Activated naive CD4-positive, alpha-beta T cell treated with anti-CD3 and anti-CD28 coated beads for 36 hours (primary cell): Measurements from ENCODE around the gene CYTH2. TPM values are rescaled to one million over a fixed set of nuclear protein-coding genes. Genes with fewer than 3 reads are reported as not detected.

Experiments
- CTCF ChIA-PET: fragments of 350-600 bp; sonication (Branson Sonifier 250); formaldehyde crosslinking; loops from one replicate; lab custom pipeline; 2021; ENCODE audit warnings: antibody characterized with exemption; lab: Charles Lee
- DNase-seq: peaks from one replicate; pipeline ENCODE4 v3.0.0-alpha.2; 2020
- H3K27ac Mint-ChIP-seq: one replicate; pipeline ENCODE4 v1.8.0; 2021; ENCODE audit warnings: mild to moderate bottlenecking, mixed read lengths
- H3K27me3 Mint-ChIP-seq: one replicate; pipeline ENCODE4 v1.8.0; 2021; ENCODE audit warnings: low read depth, mixed read lengths
- H3K36me3 Mint-ChIP-seq: one replicate; pipeline ENCODE4 v1.8.0; 2021; ENCODE audit warnings: low read depth, mixed read lengths
- H3K4me1 Mint-ChIP-seq: one replicate; pipeline ENCODE4 v1.8.0; 2021; ENCODE audit warnings: low read depth, mixed read lengths
- H3K4me3 Mint-ChIP-seq: one replicate; pipeline ENCODE4 v1.8.0; 2021; ENCODE audit warnings: mild to moderate bottlenecking, moderate library complexity, mixed read lengths
- H3K9me3 Mint-ChIP-seq: one replicate; pipeline ENCODE4 v1.8.0; 2021; ENCODE audit warnings: mixed read lengths
- intact Hi-C: fragments of 100-400 bp; cut with micrococcal nuclease; formaldehyde crosslinking; loops from one replicate; pipeline ENCODE4 v1.15.1; 2023
- total RNA-seq, 2 experiments: library from RNA; stranded (reverse); gene quantifications; one replicate each; pipeline ENCODE4 v1.2.3, GENCODE V29; 2021

Gene CYTH2
- total RNA-seq, 2 experiments from 2014 or later, result 36.7 to 38.0 TPM

DNA sequence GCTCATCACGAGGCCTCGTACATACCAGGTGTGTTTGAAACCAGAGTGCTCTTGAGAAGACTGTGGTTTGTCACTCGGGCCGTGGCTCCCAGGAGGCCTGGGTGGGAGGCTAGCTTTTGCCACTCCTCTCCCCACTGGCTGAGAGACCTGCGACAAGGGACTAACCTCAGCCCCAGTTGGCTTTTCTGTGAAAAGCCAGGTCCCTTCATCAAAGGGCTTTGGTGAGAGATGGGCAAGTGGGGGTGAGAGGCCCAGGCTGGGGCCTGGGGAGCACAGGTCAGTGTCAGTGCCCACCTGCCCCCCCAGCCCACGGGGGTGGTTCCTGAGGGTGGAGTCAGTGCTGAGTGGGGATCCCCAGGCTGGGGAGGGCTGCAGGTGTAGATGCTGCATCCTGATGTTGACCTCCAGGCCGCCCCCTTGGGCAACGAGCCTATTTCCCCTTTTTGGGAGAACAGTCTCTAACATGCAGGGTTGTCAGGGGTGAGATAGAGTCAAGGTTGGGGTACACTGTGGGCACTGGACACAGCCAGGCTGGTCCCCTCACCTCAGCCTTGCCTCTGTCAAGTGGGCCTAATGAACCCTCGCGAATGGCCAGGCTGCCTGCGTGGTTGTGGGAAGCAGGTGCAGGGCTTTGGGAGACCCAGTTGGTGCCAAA is 13.1 kb upstream of the CYTH2 start:
- peaks cover 30% of the 10 kb centered on the region for H3K36me3 Mint-ChIP-seq

DNA sequence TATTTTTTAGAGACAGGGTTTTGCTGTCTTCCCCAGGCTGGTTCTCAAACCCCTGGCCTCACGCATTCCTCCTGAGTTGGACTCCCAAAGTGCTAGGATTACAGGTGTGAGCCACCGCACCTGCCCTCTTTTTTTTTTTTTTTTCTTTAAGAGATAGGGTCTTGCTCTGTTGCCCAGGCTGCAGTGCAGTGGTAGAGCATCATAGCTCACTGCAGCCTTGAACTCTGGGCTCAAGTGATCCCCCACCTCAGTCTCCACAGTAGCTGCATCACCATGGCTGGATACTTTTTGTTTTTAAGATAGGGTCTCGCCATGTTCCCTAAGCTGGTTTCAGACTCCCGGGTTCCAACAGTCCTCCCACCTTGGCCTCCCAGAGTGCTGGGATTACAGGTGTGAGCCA is 12.3 kb upstream of the CYTH2 start:
- DNase-seq, result no peak
- CTCF ChIA-PET, result no interaction called here
- no peaks in the 10 kb centered on the region for H3K9me3 Mint-ChIP-seq
- peaks cover 26% of the 10 kb centered on the region for H3K36me3 Mint-ChIP-seq
- no peak overlapping the region for H3K4me3 Mint-ChIP-seq
- H3K4me1 Mint-ChIP-seq, result peaks cover 14% of the 10 kb centered on the region
- H3K27ac Mint-ChIP-seq, result no peak overlapping the region
- H3K27me3 Mint-ChIP-seq, result no peaks in the 10 kb centered on the region
- intact Hi-C loops, result no loop called here

More for the DNA sequence above, 13.1 kb upstream of the CYTH2 start:
- intact Hi-C loops, result no loop called here
- Mint-ChIP-seq H3K9me3 (no peaks in the 10 kb centered on the region), H3K27ac (no peak overlapping the region), H3K4me1 (peaks cover 14% of the 10 kb centered on the region), H3K27me3 (no peaks in the 10 kb centered on the region), H3K4me3 (no peak overlapping the region)
- CTCF ChIA-PET, result interaction anchor here (0.6 kb wide), 1 partner anchor 105 kb away, joined by 3 read pairs; no protein-coding TSS in a partner anchor
- no peak for DNase-seq

DNA sequence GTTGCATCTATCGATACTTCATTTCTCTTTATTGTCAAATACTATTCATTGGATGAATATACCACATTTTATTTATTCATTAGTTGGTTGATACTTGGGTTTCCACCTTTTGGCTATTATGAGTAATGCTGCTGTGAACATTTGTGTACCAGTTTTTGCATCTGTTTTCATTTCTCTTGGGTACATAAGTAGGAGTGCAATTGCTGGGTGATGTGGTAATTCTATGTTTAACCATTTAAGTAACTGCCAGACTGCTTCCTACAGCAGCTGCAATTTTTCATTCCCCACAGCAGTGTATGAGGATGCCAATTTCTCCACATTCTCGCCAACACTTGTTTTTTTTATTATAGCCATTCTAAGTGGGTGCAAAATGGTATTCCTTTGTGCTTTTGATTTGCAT is 11.2 kb upstream of the CYTH2 start:
- Mint-ChIP-seq H3K9me3 (no peaks in the 10 kb centered on the region), H3K36me3 (peaks cover 30% of the 10 kb centered on the region), H3K4me1 (peaks cover 8% of the 10 kb centered on the region), H3K27me3 (no peaks in the 10 kb centered on the region), H3K27ac (no peak overlapping the region), H3K4me3 (no peak overlapping the region)
- CTCF ChIA-PET, result no interaction called here
- no peak for DNase-seq
- intact Hi-C loops, result no loop called here

DNA sequence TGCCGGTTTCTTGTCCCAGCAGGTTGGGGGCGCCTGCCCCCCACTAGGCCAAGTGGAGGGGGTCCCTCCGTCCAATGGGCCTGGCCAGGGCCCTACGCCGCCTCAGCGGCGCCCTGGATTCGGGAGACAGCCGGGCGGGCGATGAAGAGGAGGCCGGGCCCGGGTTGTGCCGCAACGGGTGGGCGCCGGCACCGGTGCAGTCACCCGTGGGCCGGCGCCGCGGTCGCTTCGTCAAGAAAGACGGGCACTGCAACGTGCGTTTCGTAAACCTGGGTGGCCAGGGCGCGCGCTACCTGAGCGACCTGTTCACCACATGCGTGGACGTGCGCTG is 7.6 kb upstream of the CYTH2 start:
- no peaks in the 10 kb centered on the region for H3K9me3 Mint-ChIP-seq
- no peaks in the 10 kb centered on the region for H3K27me3 Mint-ChIP-seq
- no peaks in the 10 kb centered on the region for H3K4me1 Mint-ChIP-seq
- intact Hi-C loops, result no loop called here
- peaks cover 15% of the 10 kb centered on the region for H3K36me3 Mint-ChIP-seq
- H3K4me3 Mint-ChIP-seq, result no peak overlapping the region
- DNase-seq, result no peak
- CTCF ChIA-PET, result no interaction called here
- H3K27ac Mint-ChIP-seq, result no peak overlapping the region

DNA sequence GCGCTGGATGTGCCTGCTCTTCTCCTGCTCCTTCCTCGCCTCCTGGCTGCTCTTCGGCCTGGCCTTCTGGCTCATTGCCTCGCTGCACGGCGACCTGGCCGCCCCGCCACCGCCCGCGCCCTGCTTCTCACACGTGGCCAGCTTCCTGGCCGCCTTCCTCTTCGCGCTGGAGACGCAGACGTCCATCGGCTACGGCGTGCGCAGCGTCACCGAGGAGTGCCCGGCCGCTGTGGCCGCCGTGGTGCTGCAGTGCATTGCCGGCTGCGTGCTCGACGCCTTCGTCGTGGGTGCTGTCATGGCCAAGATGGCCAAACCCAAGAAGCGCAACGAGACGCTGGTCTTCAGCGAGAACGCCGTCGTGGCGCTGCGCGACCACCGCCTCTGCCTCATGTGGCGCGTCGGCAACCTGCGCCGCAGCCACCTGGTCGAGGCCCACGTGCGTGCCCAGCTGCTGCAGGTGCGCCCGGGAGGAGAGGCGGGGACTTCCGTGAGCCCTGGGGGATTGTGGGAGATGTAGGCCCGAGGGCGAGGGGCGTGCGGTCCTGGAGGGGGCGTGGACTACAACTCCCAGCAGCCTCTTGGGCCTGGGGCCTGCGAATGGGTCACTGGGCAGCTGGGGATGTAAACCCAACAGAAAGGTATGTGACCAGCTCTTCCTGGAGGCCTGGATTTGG is 7.0 kb upstream of the CYTH2 start:
- Mint-ChIP-seq H3K36me3 (peaks cover 13% of the 10 kb centered on the region), H3K27ac (no peak overlapping the region), H3K4me3 (no peak overlapping the region), H3K4me1 (no peaks in the 10 kb centered on the region), H3K27me3 (no peaks in the 10 kb centered on the region), H3K9me3 (no peaks in the 10 kb centered on the region)
- intact Hi-C loops, result no loop called here
- CTCF ChIA-PET, result no interaction called here
- no peak for DNase-seq

DNA sequence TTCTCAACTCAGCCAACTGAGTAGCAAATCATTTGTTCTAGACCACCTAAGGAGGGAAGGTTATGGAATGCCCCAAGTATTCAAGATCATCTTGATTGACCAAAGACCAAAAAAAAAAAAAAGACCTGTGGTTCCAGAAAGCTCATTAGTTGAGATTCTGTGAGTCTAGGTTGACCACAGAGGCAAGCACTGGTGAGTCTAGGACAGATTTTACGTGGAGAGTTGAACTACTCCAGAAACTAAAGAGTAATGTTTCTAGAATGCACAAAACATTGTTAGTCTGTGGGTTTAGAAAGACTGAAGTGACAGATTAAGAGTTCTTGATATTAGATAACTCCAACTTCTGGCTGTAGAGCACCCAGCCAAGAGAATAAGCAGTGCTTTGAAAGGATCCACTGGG is 4.0 kb upstream of the CYTH2 start:
- no peak overlapping the region for H3K27ac Mint-ChIP-seq
- intact Hi-C loops, result loop anchor here (5.0 kb wide), 1 partner anchor 208 kb away; the partner anchor contains the start of gene CARD8
- peaks cover 15% of the 10 kb centered on the region for H3K4me1 Mint-ChIP-seq
- no peak for DNase-seq
- no peaks in the 10 kb centered on the region for H3K9me3 Mint-ChIP-seq
- no peaks in the 10 kb centered on the region for H3K27me3 Mint-ChIP-seq
- H3K36me3 Mint-ChIP-seq, result peaks cover 8% of the 10 kb centered on the region
- CTCF ChIA-PET, result no interaction called here
- H3K4me3 Mint-ChIP-seq, result no peak overlapping the region

DNA sequence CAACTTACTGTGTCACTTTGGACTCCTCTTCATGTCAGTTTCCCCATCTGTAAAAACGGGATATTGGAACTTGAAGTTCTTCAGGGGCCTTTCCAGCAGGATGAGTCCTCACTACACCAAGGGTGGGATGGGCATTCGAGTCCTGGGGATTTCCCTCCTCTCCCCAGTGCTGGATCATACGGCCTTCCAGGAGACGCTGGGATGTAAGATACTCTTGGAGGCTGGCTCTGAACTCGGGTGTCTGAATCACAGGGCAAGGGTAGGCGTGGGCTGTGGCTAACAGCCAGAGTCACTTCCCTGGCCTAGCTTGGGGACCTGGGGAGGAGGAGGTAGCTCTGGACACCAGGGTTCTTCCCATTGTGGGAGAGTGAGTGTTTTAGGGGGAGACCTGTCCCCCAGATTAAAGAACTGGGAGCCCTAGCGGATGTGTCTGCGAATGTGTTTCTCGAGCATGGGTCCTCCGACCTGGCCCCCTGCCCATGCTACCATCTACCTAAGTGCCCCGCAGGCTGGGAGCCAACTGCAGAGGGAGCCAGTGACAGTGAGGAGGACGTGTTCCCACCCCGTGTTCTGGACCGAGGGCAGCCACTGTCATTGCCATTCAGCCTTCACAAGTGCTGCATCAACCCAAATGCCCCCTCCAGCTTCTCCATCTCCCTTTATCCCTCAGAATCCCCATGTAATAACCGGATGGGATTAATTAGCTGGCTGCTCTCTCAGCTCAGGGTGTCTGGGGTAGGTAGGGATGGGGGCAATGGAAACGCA is 2.4 kb upstream of the CYTH2 start:
- peaks cover 6% of the 10 kb centered on the region for H3K36me3 Mint-ChIP-seq

DNA sequence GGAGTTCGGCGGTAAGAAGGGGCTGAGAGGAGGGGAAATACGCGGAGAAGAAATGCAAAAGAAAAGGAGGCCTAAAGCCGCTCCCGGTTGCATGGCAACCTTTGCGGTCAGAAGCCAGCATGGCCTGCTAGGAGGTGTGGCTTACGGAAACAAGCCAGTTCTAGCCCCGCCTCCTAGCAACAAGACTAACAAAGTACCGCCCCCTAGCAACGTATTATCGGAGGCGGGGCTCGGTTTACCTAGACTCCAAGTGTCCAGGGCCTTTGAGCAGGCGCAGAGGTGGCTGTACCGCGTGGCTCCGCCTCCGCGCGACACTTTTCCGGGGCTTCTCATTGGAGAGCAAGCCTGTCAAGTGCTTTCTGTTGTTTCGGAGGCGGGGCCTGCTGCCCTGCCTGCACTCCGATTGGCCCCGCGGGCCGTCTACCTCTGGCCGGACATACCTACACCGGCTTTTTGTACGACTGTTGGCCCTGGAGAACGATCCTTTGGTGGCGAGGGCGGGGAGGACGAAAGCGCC is 339 bp upstream of the CYTH2 start:
- Mint-ChIP-seq H3K4me3 (peak overlapping the region; percentile 84), H3K9me3 (no peaks in the 10 kb centered on the region), H3K27ac (peak overlapping the region; percentile 85), H3K36me3 (peaks cover 8% of the 10 kb centered on the region), H3K27me3 (no peaks in the 10 kb centered on the region), H3K4me1 (peaks cover 21% of the 10 kb centered on the region)
- intact Hi-C loops, result loop anchor here (1.0 to 5.0 kb wide), 11 partner anchors 24 to 300 kb away; partner anchors contain the start of genes CARD8, GRWD1, RPL18 and SPHK2
- DNase-seq, result peak; percentile 100
- CTCF ChIA-PET, result no interaction called here

More for the DNA sequence above, 2.4 kb upstream of the CYTH2 start:
- CTCF ChIA-PET, result interaction anchor here (0.8 kb wide), 1 partner anchor 23 kb away, joined by 3 read pairs; no protein-coding TSS in a partner anchor
- no peaks in the 10 kb centered on the region for H3K9me3 Mint-ChIP-seq
- H3K4me1 Mint-ChIP-seq, result peaks cover 21% of the 10 kb centered on the region
- DNase-seq, result no peak
- no peak overlapping the region for H3K27ac Mint-ChIP-seq
- intact Hi-C loops, result loop anchor here (5.0 kb wide), 1 partner anchor 209 kb away; the partner anchor contains the start of gene CARD8
- no peaks in the 10 kb centered on the region for H3K27me3 Mint-ChIP-seq
- no peak overlapping the region for H3K4me3 Mint-ChIP-seq

DNA sequence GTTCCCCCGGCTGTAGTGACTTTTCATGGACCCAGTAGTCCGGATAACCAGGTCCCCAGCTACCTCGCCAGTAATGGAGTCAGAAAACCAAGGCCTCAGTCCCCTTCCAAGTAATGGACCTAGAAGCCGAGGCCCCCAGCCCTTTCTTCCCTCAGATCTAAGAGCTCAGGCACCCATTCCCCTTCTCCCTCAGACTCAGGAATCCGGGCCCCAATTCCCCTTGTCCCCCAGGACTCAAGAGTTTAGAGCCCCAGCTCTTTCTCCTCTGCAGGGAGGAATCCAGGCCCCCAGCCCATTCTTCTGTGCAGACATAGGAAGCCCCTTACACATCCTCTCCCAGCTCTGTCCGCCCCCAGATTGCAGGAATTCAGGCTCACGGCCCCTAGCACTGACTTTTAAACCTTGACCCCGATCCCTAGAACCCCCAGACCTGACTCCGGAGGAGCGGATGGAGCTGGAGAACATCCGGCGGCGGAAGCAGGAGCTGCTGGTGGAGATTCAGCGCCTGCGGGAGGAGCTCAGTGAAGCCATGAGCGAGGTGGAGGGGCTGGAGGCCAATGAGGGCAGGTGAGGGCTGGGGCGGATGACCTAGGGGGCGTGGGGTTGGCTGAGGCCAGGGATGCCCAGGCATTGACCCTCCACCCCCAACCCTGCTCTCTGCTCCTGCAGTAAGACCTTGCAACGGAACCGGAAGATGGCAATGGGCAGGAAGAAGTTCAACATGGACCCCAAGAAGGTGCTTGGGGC is 938 bp downstream of the CYTH2 start:
- CTCF ChIA-PET, result interaction anchor here (0.6 to 1.5 kb wide), 3 partner anchors 20 to 66 kb away, joined by 3 to 11 read pairs (median 3); no protein-coding TSS in a partner anchor
- Mint-ChIP-seq H3K36me3 (peaks cover 10% of the 10 kb centered on the region), H3K27ac (peak overlapping the region; percentile 65), H3K4me3 (peak overlapping the region; percentile 84), H3K27me3 (no peaks in the 10 kb centered on the region), H3K9me3 (no peaks in the 10 kb centered on the region), H3K4me1 (peaks cover 21% of the 10 kb centered on the region)
- DNase-seq, result no peak
- intact Hi-C loops, result loop anchor here (1.0 to 5.0 kb wide), 10 partner anchors 23 to 301 kb away; partner anchors contain the start of genes CARD8, GRWD1, RPL18 and SPHK2

DNA sequence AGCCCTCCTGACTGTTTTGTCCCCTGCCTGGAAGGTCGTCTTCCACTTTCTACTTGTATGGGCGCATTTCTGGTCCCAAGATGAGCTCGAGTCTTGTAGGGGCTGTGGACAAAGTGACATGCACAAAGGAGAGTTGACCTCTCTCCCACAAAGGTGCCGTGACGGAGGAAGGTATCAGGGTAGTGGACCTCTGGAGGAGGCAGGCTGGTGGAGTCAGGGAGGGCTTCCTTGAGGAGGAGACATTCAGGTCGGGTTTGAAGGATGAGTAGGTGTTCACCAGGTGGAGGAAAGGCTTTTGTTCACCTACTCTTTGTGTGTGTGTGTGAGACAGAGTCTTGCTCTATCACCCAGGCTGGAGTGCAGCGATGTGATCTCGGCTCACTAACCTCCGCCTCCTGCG is 1.7 kb downstream of the CYTH2 start:
- Mint-ChIP-seq H3K27ac (peak overlapping the region; percentile 14), H3K36me3 (peaks cover 10% of the 10 kb centered on the region), H3K9me3 (no peaks in the 10 kb centered on the region), H3K4me3 (peak overlapping the region; percentile 84), H3K27me3 (no peaks in the 10 kb centered on the region), H3K4me1 (peaks cover 21% of the 10 kb centered on the region)
- no peak for DNase-seq
- CTCF ChIA-PET, result interaction anchor here (0.7 to 1.5 kb wide), 2 partner anchors 19 to 24 kb away, joined by 3 to 11 read pairs; no protein-coding TSS in a partner anchor
- intact Hi-C loops, result no loop called here

DNA sequence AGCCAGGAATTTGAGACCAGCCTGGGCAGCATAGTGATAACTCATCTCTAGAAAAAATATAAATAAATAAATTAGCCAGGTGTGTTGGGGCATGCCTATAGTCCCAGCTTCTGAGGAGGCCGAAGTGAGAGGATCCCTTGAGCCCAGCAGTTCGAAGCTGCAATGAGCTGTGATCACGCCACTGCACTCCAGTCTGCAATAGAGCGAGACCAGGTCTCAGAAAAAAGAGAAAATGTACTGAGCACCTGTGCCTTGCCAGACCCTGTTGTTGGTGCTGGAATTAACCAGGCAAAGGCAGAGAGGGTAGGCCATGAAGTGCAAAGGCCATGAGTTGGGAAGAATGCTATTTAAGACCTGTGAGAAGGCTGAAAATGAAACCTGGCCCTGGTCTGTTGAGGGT is 2.7 kb downstream of the CYTH2 start:
- H3K36me3 Mint-ChIP-seq, result peaks cover 13% of the 10 kb centered on the region
- no peak overlapping the region for H3K27ac Mint-ChIP-seq
- peaks cover 21% of the 10 kb centered on the region for H3K4me1 Mint-ChIP-seq
- no peak for DNase-seq
- no peaks in the 10 kb centered on the region for H3K9me3 Mint-ChIP-seq
- H3K4me3 Mint-ChIP-seq, result no peak overlapping the region
- intact Hi-C loops, result no loop called here
- H3K27me3 Mint-ChIP-seq, result no peaks in the 10 kb centered on the region
- CTCF ChIA-PET, result no interaction called here
